SK-N-SH (cell line): Measurements from ENCODE around the gene AHCY. TPM values are rescaled to one million over a fixed set of nuclear protein-coding genes. Genes with fewer than 3 reads are reported as not detected.

Experiments
- CTCF ChIA-PET: fragments of 300-600, 350-600 bp; formaldehyde crosslinking; extraction: SDS; loops from one replicate; lab custom pipeline; 2021; lab: Yijun Ruan, JAX
- POLR2A ChIA-PET: fragments of 350-600 bp; sonication (Branson Sonifier 250); formaldehyde crosslinking; extraction: SDS; loops from one replicate; lab custom pipeline; 2020; ENCODE audit warnings: antibody characterized with exemption, inconsistent platforms; lab: Yijun Ruan, JAX
- DNase-seq: peaks from one replicate; pipeline ENCODE4 v3.0.0; 2012
- H2AFZ ChIP-seq: fragments of 200-600 bp; sonication (generic); 2 replicates; pipeline ENCODE4 v1.8.1; 2016; ENCODE audit warnings: antibody characterized with exemption, mild to moderate bottlenecking, low read depth
- H3F3A ChIP-seq: fragments of 200-600 bp; sonication (generic); replicated peaks from 2 replicates; pipeline ENCODE3; 2016; ENCODE audit warnings: antibody characterized with exemption, mild to moderate bottlenecking; ENCODE audit not compliant: insufficient read depth
- H3K27ac ChIP-seq, 2 experiments: fragments of 200-500 bp in 1 of 2; fragments of 200-600 bp in 1 of 2; sonication (Bioruptor generic) in 1 of 2; sonication (generic), shearing (Covaris generic) in 1 of 2; 2 replicates each; pipeline versions ENCODE4 v1.5.1 to v1.6.1; 2014 to 2016; ENCODE audit warnings: low read depth in 2 of 2, inconsistent platforms in 1 of 2, low read length in 1 of 2, mild to moderate bottlenecking in 1 of 2, mixed read lengths in 1 of 2
- H3K27me3 ChIP-seq: fragments of 200-600 bp; sonication (generic), shearing (Covaris generic); 2 replicates; pipeline ENCODE4 v1.6.1; 2016; ENCODE audit warnings: mixed run types; ENCODE audit not compliant: insufficient read depth
- H3K36me3 ChIP-seq, 2 experiments: fragments of 200-500 bp in 1 of 2; fragments of 200-600 bp in 1 of 2; sonication (Bioruptor generic) in 1 of 2; sonication (generic) in 1 of 2; replicated peaks in 1 of 2; 2 replicates each; pipeline versions ENCODE3 to v1.5.1; 2014 to 2016; ENCODE audit warnings: low read length in 1 of 2, mild to moderate bottlenecking in 1 of 2; ENCODE audit not compliant: insufficient read depth in 2 of 2, control insufficient read depth in 1 of 2
- H3K4me1 ChIP-seq, 2 experiments: fragments of 200-500 bp in 1 of 2; fragments of 200-600 bp in 1 of 2; sonication (Bioruptor generic) in 1 of 2; sonication (generic), shearing (Covaris generic) in 1 of 2; 2 replicates each; pipeline versions ENCODE4 v1.5.1 to v1.6.1; 2014 to 2016; ENCODE audit warnings: low read depth in 1 of 2, low read length in 1 of 2, mixed run types in 1 of 2; ENCODE audit not compliant: insufficient read depth in 2 of 2, control insufficient read depth in 1 of 2
- H3K4me2 ChIP-seq: fragments of 200-600 bp; sonication (generic), shearing (Covaris generic); 2 replicates; pipeline ENCODE4 v1.6.1; 2017; ENCODE audit warnings: mixed run types
- H3K4me3 ChIP-seq, 2 experiments: fragments of 200-500 bp in 1 of 2; fragments of 200-600 bp in 1 of 2; sonication (Bioruptor generic) in 1 of 2; sonication (generic), shearing (Covaris generic) in 1 of 2; 2 replicates each; pipeline versions ENCODE4 v1.5.1 to v1.8.1; 2014 to 2016; ENCODE audit warnings: low read depth in 2 of 2, inconsistent platforms in 1 of 2, low read length in 1 of 2, mild to moderate bottlenecking in 1 of 2, mixed read lengths in 1 of 2, moderate library complexity in 1 of 2
- H3K79me2 ChIP-seq: fragments of 200-600 bp; sonication (generic); 2 replicates; pipeline ENCODE4 v1.8.1; 2017; ENCODE audit warnings: mild to moderate bottlenecking; ENCODE audit not compliant: insufficient read depth
- H3K9ac ChIP-seq: fragments of 200-600 bp; sonication (generic); 2 replicates; pipeline ENCODE4 v1.6.1; 2017; ENCODE audit warnings: mixed run types
- H3K9me2 ChIP-seq: fragments of 200-600 bp; sonication (generic); 2 replicates; pipeline ENCODE4 v1.6.1; 2017; ENCODE audit warnings: mixed run types
- H3K9me3 ChIP-seq: fragments of 200-600 bp; sonication (generic); 2 replicates; pipeline ENCODE4 v1.6.1; 2017; ENCODE audit warnings: mixed run types, mild to moderate bottlenecking, moderate library complexity
- H4K20me1 ChIP-seq: fragments of 200-600 bp; sonication (generic); 2 replicates; pipeline ENCODE4 v1.6.1; 2017; ENCODE audit warnings: mild to moderate bottlenecking, mixed run types; ENCODE audit not compliant: insufficient read depth
- CTCF ChIP-seq: fragments of 200-600 bp; sonication (generic); IDR thresholded peaks from 2 replicates; pipeline ENCODE4 v1.6.1; 2017; ENCODE audit warnings: antibody characterized with exemption, mild to moderate bottlenecking, moderate library complexity
- EP300 ChIP-seq, 2 experiments: IDR thresholded peaks; 2 replicates each; pipeline versions ENCODE4 v1.4.0 to v1.6.1; 2012; ENCODE audit warnings: borderline replicate concordance in 1 of 2, low read depth in 1 of 2, low read length in 1 of 2
- EZH2phosphoT487 ChIP-seq: fragments of 200-600 bp; sonication (generic); IDR thresholded peaks from 2 replicates; pipeline ENCODE4 v1.6.1; 2017; ENCODE audit warnings: low read depth, mixed run types, mild to moderate bottlenecking, antibody characterized with exemption, moderate library complexity, borderline replicate concordance
- MAX ChIP-seq: IDR thresholded peaks from 2 replicates; pipeline ENCODE4 v1.4.0; 2012; ENCODE audit warnings: low read depth
- MEF2A ChIP-seq: IDR thresholded peaks from 2 replicates; pipeline ENCODE4 v1.4.0; 2012; ENCODE audit warnings: low read depth, borderline replicate concordance
- PBX3 ChIP-seq: IDR thresholded peaks from 2 replicates; pipeline ENCODE4; 2012
- REST ChIP-seq: IDR thresholded peaks from 2 replicates; pipeline ENCODE4 v1.6.1; 2012; ENCODE audit warnings: mild to moderate bottlenecking, low read depth, low read length, moderate library complexity
- RFX5 ChIP-seq: IDR thresholded peaks from 2 replicates; pipeline ENCODE4 v1.6.1; 2012; ENCODE audit warnings: mild to moderate bottlenecking, improper control_type of control experiment, low read length
- SIN3A ChIP-seq: IDR thresholded peaks from 2 replicates; pipeline ENCODE4 v1.6.1; 2012; ENCODE audit warnings: low read depth, mild to moderate bottlenecking, low read length, moderate library complexity, borderline replicate concordance
- TEAD4 ChIP-seq: IDR thresholded peaks from 2 replicates; pipeline ENCODE4 v1.4.0; 2012; ENCODE audit warnings: mild to moderate bottlenecking, borderline replicate concordance; ENCODE audit not compliant: insufficient read depth
- ZBTB33 ChIP-seq: IDR thresholded peaks from 2 replicates; pipeline ENCODE4 v1.4.0; 2012; ENCODE audit warnings: low read depth, borderline replicate concordance
- WGBS: methylation state at CpG from one replicate; pipeline ENCODE4 v1.1.6; 2017; ENCODE audit warnings: low lambda C conversion rate; 5-methylcytosine and 5-hydroxymethylcytosine counted together
- polyA plus RNA-seq, 3 experiments: library from polyadenylated mRNA; depleted of rRNA; stranded (reverse); fragments of >200 nt; gene quantifications; 2 replicates each; pipeline ENCODE4 v1.2.3, GENCODE V29; 2012

AHCY gene
- polyA plus RNA-seq, 1 of the 3 experiments (the other 2 are of a cell fraction), result 196 TPM

- TF ChIP-seq SIN3A, result no peak
- no peak for TF ChIP-seq EZH2phosphoT487
- TF ChIP-seq PBX3, result no peak
- no peak for TF ChIP-seq EP300 (IDR thresholded peaks at IDR 0.05; ENCODE audit: borderline replicate concordance in 1 of 2, low read depth in 1 of 2, low read length in 1 of 2)
- TF ChIP-seq RFX5, result no peak
- no peak for TF ChIP-seq CTCF
- no peak for TF ChIP-seq ZBTB33
- TF ChIP-seq REST, result no peak
- TF ChIP-seq MEF2A, result no peak
- TF ChIP-seq TEAD4, result no peak
- no peak for TF ChIP-seq MAX
- TF ChIP-seq, all 33 proteins: peak for 0
These were observed 21.4 kb upstream of the AHCY start for GRCh38 chr20:34324541-34324940.

More at GRCh38 chr20:34324541-34324940, 21.4 kb upstream of the AHCY start:
- H3K36me3 ChIP-seq, result no peaks in the 10 kb centered on the region
- POLR2A ChIA-PET, result no interaction called here
- no peaks in the 10 kb centered on the region for H3K9me3 ChIP-seq
- no peak for DNase-seq
- H3K9me2 ChIP-seq, result no peaks in the 10 kb centered on the region
- no peak overlapping the region for H2AFZ ChIP-seq
- H3K79me2 ChIP-seq, result no peaks in the 10 kb centered on the region
- H3K27ac ChIP-seq, result no peak overlapping the region
- CTCF ChIA-PET, result interaction anchor here (3.8 kb wide), 1 partner anchor 12 kb away, joined by 28 read pairs; no protein-coding TSS in a partner anchor
- H4K20me1 ChIP-seq, result no peaks in the 10 kb centered on the region
- no peak overlapping the region for H3K4me3 ChIP-seq
- no peaks in the 10 kb centered on the region for H3F3A ChIP-seq
- 55% methylated on average over 2 of the region's 2 CpGs for WGBS
- H3K4me1 ChIP-seq, result no peaks in the 10 kb centered on the region
- H3K9ac ChIP-seq, result no peak overlapping the region
- no peak overlapping the region for H3K4me2 ChIP-seq
- H3K27me3 ChIP-seq, result no peaks in the 10 kb centered on the region
